GM21367 (cell line): Measurements from ENCODE around the gene RNF20.
"Not testable (repeated sequence)": the region's sequence is repeated elsewhere in the genome, so short reads cannot be mapped to it uniquely, and the experiment has no call there.

Experiments
- ATAC-seq: cut with Tn5 transposase; IDR thresholded peaks from one replicate; pipeline ENCODE4 v1.9.1; 2021; ENCODE audit not compliant: unreplicated experiment

RNF20 gene, protein sequence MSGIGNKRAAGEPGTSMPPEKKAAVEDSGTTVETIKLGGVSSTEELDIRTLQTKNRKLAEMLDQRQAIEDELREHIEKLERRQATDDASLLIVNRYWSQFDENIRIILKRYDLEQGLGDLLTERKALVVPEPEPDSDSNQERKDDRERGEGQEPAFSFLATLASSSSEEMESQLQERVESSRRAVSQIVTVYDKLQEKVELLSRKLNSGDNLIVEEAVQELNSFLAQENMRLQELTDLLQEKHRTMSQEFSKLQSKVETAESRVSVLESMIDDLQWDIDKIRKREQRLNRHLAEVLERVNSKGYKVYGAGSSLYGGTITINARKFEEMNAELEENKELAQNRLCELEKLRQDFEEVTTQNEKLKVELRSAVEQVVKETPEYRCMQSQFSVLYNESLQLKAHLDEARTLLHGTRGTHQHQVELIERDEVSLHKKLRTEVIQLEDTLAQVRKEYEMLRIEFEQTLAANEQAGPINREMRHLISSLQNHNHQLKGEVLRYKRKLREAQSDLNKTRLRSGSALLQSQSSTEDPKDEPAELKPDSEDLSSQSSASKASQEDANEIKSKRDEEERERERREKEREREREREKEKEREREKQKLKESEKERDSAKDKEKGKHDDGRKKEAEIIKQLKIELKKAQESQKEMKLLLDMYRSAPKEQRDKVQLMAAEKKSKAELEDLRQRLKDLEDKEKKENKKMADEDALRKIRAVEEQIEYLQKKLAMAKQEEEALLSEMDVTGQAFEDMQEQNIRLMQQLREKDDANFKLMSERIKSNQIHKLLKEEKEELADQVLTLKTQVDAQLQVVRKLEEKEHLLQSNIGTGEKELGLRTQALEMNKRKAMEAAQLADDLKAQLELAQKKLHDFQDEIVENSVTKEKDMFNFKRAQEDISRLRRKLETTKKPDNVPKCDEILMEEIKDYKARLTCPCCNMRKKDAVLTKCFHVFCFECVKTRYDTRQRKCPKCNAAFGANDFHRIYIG

DNA sequence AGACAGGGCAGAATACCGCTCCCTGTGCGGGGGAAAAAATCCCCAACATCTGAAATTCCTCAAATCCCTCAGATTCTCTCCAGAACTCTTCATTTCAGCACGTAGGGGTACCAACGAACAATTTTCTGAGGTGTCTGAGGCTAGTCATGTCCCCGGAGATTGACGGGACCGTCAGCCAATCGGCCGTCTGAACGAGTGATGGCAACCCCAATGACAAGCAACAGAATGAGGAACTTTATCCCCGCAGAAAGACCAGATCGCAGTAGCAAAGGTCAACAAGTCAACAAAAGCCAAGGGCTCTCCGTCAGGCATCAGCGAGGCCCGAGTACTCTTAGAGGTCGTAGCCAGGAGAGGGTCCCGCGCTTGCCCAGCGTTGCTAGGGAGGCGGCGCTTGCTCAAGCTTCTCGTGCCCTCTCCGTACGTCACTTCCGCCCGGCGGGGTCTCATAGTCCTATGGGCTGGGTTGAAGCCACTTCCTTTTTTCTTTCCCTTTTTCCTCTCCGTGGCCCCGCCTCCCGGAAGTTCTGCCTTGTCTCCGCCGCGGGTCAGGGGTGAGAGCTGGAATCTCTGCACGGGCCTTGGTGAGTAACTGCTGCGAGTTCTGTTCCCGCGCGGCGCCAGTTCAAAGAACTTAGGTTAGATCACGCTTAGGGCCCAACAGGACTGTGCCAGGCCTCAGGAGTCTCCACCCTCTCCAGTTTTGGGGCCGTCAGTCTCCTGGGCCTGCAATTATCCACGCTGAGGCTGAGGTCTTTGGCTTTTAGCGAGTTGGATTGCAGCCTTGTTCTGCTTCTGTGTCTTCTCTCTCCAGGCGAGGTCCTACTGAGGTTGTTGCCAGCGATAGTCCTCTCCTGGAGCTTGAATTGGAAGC, at the start of gene RNF20:
Gene RNF20, plus strand, starts transcription at position 520 of the 871 bp plus-strand sequence. CDS start 1,571 bp downstream, outside the sequence.
- peak; percentile 97 for ATAC-seq

DNA sequence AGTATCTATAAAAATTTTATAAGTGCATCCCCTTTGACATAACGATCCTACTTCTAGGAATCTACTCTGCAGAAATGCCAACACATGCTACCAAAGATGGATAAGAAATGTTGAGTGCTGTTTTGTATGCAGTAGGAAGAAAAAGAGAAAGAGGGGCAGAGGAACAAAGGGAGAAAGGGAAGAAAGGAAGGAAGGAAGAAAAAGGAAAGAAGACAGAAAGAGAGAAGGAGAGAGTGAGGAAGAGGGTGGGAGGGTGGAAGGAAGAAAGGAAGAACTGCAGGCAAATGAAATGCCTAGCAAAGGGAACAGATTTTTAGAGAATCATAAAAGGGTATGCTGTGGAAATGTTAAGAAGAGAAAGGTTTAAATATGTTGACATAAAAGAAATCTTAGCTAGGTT, 49.6 kb upstream of the RNF20 start:
- no peak for ATAC-seq

DNA sequence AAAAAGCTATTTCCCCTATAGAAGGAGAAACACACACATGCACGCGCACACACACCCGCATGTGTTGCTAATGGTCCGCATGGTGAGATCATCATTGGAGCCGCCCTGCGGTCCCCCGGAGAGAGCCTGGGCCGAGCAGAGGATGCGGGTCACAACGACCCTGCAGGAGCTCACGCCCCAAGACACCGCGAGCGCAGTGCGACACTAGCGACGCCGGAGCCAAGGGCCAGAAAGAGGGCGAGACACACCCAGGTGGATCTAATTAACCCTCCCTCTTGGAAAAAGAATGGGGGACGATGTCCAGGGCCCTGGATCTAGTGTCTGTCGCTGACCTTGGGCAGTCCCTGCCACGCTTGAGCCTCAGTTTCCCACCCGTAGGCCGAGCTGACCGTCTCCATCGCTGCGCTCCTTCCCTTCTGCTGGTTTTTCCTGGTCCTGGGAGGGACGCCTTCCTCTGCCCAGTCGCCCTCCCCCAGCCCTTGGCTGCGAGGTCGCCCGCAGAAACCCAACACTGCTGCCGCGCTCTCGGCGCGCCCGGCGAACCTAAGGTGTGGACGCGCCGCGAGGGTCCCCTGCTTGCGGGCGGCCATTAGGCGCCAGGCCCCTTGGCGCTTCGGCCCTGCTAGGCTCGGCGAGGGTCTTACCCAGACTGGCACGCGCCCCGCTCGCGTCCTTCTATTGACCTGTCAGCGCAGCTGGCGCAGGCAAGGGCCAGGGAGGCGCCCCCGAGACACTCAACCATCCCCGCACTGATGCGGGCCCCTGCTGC, 47.5 kb upstream of the RNF20 start:
- ATAC-seq, result no peak

DNA sequence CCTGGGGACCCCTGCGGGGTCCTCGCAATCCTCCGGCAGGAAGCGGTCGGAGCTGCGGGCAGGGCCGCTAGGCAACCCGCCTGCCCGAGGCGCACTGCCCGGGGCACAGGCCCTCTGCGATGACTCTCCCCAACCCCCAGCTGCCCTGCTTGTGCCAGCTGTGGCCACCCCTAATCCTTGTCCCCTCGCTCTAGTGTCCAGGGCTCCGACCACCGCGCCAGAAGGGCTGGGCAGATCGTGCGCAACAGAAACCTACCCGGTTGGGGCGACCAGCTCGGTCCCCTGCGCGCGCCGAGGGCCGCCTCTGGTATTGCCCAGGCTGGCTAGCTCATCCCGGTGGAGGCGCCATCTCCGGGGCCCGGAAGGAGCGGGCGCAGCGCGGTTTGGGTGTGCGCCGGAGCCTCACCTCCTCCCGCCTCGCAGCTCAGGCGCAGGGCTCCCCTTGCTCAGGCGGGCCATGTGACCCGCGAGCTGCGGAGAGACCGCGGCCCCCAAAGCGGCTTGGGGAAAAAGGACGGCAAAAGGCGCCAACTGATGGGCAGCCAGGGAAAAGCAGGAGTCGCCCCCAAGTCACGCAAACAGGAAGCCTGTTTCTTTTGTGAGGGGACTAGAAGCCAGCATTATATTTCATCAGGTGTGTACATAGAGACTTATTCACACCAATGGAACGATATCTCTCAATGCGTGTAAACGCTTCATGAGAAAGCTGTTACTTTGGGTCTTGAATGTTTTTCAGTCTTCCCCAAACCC, 46.8 kb upstream of the RNF20 start:
- no peak for ATAC-seq

DNA sequence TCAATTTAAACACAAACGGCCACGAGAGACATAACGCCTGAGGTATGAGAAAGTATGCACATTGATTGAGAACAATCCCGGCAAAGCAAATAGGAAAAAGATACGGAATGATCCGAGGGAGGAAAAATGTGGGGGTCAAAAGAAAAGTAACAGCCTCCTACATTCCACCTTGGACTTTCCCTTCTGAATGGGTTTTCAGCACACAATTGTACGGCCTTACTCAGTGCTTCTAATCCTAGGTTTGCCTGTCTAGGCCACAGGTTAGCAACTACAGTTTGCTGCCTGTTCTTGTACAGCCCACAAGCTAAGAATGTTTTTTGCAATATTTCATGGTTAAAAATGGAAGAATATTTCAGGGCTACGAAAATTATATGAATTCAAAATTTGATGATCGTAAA, 46.2 kb upstream of the RNF20 start:
- no peak for ATAC-seq

DNA sequence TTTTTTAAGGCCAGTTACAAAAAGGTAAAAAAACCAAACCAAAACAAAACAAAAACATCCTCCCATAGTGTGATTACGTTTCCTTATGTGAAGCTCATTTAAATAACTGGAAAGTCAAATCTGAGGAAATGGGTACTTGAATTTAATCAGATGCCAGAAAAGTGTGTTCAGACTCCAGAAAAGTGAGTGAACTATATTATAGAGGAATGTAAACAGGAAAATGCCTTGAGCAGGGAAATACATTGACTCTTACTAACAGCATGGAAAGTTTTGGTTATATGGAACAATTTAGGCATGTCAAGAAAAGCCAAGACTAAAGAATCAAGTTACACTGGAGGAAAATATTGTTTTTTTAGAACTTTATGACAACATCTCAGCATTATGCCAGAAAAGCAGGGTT, 37.8 kb upstream of the RNF20 start:
- ATAC-seq, result no peak

DNA sequence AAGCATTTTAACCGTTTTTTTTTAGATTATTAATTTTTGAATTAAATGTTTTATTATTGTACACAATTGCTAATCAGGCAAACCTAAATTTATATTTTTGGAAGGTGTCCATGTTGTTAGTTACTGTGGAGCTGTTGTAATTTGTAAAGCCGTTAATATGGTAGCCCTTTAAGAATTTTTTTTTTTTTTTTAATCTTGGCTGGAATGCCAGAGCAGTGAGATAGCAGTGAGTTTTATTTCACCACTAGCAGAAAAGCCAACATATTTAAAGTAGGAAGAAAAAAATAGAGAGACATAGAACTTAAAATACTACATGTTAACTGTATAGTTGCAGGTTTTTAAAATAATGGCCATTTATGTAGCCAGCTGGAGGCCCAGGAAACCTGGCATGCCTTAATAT, 35.3 kb upstream of the RNF20 start:
- no peak for ATAC-seq

DNA sequence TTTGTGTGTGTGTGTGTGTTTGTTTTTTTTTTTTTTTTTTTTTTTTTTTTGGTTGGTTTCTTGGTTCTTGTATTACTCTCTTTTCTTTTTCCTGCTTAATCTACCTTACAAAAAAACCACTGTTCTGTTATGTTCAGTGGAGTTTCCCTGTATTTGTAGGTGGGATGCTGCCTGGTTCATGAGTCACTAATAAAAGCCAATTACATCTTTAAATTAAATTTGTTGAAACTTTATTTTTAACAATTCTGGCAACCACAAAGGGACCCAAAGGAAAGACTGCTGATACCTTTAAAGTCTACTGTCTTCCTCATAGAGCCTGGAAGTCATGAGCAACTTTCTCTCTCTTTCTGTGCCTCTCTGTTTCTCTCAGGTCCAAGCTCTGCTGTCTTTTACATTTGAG, 29.5 kb upstream of the RNF20 start:
- no peak for ATAC-seq

DNA sequence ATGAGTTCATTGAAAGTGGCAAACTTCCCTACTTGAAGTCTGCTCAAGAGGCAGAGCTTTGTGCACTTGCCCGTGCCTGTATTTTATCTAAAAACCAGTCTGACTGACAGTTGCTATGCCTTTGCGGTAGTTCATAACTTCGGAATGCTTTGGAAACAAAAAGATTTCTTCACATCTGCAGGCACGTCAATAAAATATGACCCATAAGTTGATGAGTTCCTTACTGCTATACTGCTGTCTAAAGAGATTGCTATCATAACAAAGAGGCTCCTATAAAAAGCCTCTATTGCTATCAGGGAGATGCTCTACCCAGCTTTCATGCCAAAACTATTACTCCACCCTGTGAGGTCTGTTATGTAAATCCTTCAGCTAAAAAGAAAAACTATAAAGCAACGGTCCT, 25.4 kb upstream of the RNF20 start:
- no peak for ATAC-seq

DNA sequence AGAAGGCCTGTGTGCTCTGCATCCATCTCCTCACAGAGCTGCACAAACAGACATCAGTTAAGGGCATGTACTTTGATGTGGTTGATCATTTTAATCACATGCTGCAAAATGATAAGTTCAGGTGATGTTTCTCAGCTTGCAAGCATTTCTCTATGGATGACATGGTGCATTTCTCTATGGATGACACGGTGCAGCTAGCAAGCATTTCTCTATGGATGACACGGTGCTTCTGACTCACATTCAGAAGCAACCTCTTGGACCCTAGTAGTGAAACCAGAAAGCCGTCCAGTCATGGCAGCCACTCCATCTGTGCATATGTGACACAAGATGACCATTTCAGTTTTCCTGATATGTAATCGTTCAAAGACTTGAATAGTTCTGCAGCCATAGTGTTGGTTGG, 24.1 kb upstream of the RNF20 start:
- no peak for ATAC-seq

DNA sequence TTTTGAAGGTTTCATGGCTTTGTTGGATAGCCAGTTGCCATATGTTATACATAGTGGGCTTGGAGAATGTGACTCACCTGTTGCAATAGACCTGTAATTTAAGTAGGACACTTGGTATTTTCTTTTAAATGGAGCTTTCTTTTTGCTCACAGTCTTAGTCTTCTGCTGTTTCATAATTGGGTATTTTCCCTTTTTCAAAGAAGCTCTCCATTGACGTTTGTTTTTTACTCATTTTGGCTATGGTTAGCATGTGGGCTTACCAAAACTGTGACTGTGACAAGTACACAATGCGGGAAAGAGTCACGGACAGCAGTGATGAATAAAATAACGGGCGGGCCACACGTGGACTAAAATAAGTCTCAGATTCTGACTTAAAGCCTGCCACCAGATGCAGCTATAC, 23.2 kb upstream of the RNF20 start:
- no peak for ATAC-seq

DNA sequence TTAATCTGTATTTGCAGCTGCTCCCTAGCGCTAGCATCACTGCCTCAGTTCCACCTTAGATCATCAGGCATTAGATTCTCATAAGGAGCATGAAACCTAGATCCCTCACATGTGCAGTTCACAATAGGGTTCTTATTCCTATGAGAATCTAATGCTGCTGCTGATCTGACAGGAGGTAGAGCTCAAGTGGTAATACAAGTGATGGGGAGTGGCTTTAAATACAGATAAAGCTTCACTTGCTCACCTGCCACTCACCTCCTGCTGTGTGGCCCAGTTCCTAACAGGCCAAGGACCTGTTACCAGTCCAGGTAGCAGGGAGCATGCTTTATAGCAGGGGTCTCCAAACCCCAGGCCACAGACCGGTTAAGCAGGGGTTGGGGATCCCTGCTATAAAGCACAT, 22.6 kb upstream of the RNF20 start:
- ATAC-seq, result no peak

DNA sequence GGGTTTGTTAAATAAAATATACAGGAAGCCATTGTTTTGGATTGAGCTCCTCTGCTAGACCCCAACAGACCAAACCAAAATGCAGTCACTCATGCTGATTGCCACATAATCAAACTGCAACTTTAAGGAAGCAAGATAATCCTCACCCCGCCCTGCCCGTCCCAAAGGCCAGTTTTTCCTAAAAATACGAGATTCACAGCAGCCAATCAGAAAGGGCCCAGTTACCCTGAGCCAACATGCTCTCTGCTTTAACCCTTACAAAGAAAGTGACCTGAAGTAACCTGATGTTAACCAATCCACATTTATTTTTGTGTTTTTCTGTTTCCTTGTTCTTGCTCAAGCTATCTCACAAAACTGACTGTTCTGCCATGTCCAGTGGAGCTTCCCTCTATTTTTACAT, 21.5 kb upstream of the RNF20 start:
- ATAC-seq, result no peak

DNA sequence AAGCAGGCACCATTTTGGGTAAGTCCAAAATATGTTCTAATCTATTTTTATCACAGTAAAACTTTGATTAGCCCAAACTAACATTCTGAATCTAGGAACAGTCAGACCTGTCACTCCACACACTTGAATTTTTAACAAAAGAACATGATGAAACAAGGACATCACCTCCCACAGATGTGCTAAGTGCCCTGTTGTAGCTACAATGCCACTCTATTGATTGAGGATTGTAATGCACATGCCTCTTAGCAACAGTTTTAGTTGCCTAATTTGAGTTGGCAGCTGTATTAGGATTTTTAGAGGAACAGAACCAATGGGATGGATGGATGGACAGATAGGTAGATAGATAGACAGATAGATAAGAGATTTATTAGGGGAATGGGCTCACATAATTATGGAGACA, 20.3 kb upstream of the RNF20 start:
- no peak for ATAC-seq

DNA sequence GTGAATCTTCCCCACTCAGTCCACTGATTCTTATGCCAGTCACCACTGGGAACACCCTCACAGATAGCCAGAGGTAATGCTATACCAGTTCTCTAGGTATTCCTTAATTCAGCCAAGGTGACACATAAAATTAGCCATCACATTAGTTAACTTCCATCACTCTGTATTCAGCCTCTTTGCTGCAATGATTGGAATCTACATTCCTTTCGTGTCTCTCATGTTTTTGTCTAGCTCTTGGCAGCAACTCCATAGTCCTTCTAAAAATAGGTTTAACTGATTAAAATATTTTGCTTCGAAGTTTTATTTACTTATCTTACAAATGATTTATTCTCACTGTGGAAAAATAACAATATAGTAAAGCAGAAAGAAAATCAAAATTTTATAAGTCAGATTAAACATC, 19.6 kb upstream of the RNF20 start:
- no peak for ATAC-seq

DNA sequence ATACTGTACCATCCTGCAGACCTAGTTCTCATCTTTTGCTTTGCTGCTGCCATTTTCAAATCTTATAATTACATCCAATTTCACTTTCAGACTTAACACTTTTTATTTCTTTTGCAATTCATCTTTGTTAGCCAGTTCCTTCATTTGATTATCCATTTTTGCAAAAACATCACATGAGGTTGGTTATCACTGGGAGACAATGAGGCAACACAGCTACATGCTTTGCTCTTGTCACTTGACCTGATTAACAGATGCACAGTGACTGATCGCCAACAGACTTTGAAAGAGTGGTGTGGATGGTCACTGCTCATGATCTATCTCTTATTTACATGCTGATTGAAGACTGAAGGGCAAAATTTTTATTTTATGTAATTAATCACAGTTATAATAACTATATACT, 17.0 kb upstream of the RNF20 start:
- ATAC-seq, result no peak

DNA sequence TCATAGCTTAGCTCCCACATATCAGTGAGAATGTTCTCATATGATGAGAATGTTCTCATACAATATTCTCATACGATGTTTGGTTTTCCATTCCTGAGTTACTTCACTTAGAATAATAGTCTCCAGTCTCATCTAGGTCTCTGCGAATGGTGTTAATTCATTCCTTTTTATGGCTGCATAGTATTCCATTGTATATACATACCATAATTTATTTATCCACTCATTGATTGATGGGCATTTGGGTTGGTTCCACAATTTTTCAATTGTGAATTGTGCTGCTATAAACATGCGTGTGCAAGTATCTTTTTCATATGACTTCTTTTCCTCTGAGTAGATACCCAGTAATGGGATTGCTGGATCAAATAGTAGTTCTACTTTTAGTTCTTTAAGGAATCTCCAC, 15.2 kb upstream of the RNF20 start:
- not testable (repeated sequence) for ATAC-seq

DNA sequence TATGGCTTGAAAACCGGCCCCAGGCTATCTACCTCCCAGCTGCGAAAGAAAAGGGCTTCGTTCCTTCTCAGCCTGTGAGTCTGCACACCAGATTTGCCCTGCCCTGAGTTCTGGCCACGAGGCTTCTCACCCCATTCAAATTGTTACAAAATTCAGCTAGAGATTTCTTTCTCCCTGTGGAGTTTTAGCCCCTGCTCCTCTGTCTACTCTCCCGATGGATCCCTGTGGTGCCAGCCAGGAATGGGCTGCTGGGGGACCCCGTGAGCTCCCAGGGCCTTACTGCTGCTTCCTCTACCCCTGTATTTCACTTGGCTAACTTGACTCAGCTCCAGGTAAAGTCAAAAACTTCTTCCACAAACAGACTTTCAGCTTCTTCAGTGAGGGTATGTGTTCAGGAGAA, 9.3 kb upstream of the RNF20 start:
- ATAC-seq, result no peak

DNA sequence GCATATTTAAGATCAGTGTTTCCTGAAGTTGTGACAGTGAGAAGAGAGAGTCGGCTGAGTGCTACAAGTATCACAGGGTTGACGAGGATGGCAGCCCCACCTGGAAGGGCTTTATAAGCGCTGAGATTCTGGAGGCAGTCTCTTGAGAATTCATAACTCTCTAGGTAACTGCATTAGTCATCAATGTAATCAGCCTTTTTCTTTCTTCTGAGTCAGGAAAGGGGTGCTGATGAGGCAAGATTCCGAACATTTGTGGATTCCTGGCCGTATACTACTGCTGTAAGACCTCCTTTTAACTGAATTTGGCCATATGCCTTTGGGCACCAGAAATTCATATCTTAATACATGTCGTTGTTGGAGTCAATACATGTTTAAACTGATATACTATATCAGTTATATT, 6.6 kb upstream of the RNF20 start:
- ATAC-seq, result no peak

DNA sequence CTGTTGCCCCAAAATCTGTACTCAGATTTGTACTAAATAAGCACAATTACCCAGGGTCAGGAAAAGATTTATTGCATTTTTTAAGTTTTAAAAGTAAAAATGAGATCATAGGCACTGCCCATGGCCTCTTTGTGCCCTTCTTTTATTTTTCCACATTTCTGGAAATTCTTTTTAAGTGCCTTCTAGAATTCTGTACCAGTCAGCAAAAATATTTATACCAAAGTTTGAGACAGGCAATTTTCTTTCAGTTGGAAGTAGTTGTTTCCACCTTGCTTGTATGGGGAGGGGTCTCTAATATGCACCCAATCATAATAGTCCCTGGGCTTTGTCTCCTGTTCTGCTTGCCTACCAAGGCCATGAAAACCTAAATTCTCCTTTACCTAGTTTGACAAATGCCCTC, 5.6 kb upstream of the RNF20 start:
- no peak for ATAC-seq
